GOT3 (cell line): ENCODE results near the gene CLNS1A.
"Not testable (repeated sequence)": the region's sequence is repeated elsewhere in the genome, so short reads cannot be mapped to it uniquely, and the experiment has no call there.

Source experiments
- DNase-seq: peaks from one replicate; lab custom pipeline; 2025; ENCODE audit warnings: mixed read lengths; lab: John Stamatoyannopoulos, UW

The CLNS1A gene

DNA sequence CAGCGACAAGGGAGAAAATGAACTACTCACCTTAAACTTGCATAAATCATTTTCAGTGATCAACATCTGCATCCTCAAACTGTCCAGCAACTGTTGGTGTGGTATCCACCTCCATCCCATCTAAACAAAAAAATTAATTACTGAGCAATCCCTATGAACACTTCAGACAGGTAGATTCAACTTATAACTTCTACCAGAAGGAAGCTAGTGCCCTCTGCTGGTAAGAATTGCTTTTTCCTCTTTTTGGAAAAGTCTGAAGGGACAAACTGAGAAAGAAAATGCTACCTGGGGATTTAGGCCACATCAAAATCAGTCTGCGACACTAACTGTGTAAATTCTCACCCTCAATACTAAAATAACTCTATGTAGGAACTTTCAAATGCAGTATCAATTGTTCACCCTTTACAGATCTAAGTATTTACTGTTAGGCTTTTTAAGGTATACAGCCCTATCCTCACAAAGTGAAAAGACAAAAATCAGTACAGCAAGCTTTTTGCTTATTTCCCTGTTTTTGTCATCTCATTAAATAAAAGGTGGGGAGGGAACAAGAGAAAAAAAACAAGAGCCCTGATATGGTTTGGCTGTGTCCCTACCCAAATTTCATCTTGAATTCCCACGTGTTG, 17.9 kb downstream of the CLNS1A start:
- DNase-seq, result no peak

DNA sequence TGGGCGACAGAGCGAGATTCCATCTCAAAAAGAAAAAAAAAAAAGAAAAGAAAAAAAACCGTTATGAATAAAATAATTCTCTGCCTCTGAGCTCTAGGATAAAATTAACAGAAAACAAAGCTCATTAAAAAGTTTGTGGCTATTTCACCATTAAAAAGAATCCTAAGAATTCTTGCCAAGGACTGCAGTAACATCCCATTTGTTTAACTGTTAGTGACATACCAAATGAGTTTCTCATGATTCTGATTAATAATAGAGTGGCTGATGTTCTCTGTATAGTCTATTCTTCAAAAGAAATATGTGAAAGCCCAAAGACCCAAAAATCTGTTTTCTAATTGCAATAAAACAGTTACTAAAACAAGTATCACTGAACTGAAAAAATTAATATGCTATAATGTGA, 19.7 kb downstream of the CLNS1A start:
- no peak for DNase-seq

DNA sequence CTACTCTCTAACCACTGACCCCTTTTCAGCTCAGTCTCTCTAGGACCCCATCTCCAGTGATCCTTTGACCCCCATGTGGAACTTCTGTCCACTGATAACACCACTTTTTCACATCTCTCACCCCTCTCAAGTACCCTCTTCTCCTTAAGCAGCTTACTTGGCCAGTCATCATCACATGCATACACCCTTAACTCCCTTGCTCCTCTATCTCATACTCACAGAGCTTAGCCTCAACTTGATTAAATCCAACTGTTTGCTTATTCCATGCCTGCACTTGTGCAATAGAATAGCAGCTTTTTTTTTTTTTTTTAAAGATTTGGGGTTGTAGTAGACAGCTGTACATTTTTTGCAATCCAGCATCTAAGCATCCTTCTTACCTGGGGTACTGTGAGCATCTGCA, 25.7 kb downstream of the CLNS1A start:
- no peak for DNase-seq

DNA sequence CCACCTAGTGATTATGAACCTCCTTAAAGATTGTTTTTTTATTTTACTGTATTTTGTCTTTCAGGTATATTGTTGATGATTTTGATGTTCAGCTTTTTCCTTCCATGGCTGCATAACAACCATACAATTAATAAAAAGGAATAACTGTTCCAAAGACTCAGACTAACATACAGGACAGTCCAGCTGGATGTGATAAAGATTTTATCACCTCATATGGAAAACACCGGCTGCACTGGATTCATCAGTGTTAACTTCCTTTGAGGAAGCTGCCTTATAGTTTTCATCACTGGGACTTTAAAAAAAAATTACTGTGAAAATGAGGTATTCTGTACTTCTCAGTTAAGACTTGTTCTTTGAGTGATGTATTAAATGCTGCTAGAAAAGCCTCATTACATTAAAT, 28.4 kb downstream of the CLNS1A start:
- DNase-seq, result no peak

DNA sequence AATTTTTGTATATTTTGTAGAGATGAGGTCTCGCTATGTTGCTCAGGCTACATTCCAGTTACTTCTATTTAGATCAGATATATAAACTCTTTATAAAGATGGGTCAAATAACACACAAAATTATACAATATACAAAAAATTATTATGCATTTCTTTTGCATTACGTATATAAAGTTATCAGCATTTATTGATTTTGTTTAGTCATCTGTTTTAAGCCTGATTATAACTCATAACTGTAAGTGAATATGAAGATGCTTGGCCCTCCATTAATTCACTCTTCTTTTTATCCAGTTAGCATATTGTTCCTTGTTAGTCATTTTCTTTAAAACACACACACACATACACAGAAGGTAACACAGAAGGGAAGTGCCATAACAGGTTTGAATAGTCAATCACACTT, 33.3 kb downstream of the CLNS1A start:
- no peak for DNase-seq

DNA sequence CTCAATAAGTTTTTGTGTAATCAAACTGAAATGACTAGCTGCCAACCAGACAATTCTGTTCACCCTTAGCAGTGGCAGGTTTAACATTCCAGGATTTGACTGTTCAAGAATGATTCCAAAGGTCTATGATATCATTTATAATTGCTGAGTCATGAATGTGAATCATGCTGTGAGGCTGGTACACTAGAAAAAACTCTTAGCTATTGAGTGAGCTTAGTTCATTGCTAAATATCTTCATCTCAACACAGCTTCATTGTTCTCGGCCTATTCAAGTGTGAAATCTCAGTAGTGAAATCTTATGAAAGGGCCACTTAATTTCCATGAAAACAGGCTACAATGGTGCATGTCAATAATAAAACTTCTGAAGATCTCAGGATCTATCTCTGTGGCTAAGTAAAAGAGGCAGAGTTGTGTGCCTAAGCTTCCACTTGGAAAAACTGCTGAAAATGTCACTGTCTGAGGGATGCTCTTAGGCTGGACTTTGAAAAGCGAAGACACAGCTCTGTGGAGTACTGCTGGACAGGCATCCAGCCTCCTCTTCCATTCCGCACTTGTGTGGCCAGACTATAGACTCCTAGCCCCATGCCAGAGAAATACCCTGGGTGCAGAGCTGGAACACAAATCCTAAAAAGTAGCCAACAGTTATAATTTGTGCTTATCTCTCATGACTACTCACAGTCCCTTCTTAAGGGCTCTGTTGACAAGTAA, 35.1 kb downstream of the CLNS1A start:
- DNase-seq, result no peak

DNA sequence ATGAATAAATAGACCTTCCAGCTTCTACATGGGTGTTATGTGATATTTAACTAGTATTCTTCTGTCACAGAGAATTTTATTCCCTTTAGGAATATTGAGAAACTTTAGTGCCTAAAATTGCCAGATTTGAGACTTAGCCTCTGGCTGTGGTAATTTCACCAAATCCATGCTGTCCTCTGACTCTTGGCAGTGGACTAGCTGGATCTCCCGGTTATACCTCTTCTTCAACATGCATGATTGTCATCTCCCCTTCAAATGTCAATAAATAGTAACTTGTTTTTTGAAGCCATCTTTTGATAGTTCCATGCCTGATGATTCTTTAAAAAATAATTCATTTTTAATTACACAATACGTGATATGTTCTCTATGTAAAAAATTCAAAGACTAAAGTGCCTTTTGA, 39.4 kb downstream of the CLNS1A start:
- no peak for DNase-seq

DNA sequence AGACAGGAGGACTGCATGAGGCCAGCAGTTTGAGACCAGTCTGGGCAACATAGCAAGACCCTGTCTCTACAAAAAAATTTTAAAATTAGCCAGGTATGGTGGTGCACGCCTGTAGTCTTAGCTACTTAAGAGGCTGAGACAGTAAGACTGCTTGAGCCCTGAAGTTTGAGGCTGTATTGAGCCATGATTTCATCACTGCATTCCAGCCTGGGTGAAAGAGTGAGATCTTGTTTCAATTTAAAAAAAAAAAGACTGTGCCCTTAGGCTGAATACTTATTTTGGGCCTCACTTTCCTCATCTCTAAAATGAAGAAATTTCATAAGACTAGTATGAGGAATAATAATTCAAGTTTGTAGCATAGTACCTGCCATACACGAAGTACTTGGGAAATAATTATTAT, 41.0 kb downstream of the CLNS1A start:
- no peak for DNase-seq

DNA sequence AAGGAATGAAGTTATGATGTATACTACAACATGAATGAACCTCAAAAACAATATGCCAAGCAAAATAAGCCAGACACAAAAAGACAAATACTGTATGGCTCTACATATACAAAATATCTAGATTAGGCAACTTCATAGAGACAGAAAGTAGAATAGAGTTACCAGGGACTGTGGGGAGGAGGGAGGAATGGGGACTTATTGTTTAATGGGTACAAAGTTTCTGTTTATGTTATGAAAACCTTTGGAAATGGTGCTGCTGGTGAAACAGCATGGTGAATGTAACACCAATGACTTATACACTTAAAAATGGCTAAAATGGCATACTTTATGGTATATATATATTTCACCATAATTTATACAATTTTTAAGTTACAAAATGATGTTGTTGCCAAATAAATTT, 43.7 kb downstream of the CLNS1A start:
- no peak for DNase-seq

DNA sequence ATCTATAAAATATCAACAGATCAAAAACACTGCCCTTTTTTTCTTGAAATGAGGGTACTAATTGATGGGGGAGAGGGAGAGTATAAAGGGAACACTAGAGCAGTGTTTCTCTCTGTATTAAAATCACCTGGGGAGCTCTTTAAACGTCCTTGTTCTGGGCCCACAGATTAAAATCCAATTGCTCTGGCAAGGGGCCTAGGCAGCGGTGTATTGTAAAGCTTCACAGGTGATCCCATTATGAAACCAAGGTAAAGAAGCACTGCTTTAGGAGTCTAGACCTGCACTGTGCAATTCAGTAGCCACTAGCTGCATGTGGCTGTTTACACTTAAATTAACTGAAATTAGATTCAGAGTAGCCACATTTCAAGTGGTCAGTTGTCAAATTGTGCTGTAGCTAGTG, 44.9 kb downstream of the CLNS1A start:
- DNase-seq, result no peak

DNA sequence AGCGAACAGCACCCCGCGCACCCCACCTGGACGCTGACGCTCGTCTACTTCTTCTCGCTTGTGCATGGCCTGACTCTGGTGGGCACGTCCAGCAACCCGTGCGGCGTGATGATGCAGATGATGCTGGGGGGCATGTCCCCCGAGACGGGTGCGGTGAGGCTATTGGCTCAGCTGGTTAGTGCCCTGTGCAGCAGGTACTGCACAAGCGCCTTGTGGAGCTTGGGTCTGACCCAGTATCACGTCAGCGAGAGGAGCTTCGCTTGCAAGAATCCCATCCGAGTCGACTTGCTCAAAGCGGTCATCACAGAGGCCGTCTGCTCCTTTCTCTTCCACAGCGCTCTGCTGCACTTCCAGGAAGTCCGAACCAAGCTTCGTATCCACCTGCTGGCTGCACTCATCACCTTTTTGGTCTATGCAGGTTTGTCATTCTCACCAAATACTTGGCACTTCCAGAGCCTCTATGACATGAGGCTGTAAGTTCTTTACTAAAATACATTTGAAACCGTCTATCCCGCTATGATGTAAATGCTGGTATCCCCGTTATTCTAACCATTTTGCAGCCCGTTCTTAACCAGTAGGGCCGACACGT, 47.3 kb downstream of the CLNS1A start:
- DNase-seq, result no peak

DNA sequence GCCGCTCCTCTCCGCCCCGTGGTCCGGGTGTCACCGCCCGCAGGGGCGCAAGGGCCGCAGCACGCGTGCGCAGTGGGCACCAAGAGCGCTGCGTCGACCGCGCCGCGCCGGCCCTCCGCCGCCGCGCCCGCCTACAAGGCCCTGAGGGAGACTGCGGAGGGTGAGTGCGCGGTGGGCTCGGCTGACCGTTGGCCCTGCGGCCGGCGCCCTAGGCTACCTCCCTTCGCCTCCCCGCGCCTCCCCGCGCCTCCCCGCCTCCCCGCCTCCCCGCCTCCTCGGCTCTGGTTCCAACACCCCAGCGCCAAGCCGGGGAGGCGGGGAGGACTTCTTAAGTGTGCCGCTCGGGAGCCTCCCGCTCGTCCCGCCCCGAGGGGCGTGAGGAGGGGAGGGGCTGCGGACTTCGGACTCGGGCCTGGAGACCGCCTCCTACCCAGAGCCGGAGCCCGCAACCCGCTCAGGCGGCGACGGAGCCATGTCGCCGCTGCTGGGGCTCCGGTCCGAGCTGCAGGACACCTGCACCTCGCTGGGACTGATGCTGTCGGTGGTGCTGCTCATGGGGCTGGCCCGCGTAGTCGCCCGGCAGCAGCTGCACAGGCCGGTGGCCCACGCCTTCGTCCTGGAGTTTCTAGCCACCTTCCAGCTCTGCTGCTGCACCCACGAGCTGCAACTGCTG, 47.9 kb downstream of the CLNS1A start, which contains the start of gene AQP11:
AQP11 (plus strand) TSS at position 433 of the 673 bp plus-strand sequence; CDS start at position 473, 40 bp downstream.
- no peak for DNase-seq

DNA sequence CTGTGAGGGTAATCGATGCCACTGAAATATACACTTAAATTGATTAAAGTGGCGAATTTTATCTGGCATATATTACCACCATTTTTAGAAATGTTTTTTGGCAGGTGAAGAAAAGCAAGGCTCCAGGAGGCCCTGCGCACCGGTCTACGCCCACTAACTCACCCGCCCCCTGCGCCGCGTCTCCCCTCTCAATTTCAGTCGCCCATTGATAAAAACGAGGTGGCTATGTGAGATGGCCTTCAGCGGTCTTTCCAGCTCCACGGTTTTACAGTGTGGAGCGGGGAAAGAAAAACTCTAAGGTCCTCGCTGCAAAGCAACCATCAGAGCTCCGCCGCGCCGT, 48.4 kb downstream of the CLNS1A start:
- no peak for DNase-seq

DNA sequence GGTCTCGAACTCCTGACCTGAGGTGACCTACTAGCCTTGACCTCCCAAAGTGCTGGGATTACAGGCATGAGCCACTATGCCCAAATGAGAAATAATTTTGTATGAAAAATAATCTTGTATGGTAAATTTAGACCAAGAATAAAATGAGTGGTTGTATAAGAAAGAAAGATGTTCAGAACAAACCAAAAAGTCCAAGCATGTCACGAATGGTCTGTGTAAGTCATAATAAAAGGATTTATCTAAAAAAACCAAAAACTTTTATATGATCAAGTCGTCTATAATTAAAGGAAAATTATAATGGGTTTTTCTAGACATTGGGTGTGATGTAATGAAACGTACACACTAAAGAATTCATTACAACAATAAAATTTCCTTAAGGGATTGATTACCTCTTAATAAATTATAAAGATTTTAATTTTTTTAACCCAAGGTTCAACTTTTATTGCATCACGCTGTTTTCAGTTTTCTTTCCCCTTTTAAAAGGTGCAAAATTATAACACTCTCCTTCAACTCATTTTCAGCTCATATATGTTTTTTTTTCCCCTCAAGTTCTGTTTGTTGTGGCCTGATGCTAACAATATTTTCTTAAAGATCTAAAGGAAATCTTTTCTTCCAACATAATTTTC, 56.8 kb downstream of the CLNS1A start:
- DNase-seq, result no peak

DNA sequence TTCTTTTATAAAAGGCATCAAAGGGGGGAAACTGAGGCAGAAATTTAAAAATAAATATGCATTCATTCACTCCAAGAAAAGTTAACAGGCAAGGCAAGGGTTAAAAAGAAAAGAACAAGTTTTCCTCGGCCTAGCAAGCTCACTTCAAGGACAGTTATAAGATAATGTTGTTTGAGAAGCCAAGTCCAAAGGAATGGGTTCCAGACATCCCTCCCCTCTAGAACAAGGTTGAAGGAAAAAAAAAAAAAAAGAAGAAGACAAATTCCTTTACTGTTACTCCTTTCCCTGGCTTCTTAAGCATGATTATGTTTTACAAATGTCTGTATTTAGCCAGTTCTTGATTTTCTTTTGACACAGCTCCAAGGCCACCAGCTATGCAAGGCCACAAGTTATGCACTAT, 62.2 kb downstream of the CLNS1A start:
- DNase-seq, result not testable (repeated sequence)

DNA sequence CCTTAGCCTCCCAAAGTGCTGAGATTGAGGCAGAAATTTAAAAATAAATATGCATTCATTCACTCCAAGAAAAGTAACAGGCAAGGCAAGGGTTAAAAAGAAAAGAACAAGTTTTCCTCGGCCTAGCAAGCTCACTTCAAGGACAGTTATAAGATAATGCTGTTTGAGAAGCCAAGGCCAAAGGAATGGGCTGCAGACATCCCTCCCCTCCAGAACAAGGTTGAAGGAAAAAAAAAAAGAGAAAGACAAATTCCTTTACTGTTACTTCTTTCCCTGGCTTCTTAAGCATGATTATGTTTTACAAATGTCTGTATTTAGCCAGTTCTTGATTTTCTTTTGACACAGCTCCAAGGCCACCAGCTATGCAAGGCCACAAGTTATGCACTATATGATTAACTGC, 66.7 kb downstream of the CLNS1A start:
- not testable (repeated sequence) for DNase-seq

DNA sequence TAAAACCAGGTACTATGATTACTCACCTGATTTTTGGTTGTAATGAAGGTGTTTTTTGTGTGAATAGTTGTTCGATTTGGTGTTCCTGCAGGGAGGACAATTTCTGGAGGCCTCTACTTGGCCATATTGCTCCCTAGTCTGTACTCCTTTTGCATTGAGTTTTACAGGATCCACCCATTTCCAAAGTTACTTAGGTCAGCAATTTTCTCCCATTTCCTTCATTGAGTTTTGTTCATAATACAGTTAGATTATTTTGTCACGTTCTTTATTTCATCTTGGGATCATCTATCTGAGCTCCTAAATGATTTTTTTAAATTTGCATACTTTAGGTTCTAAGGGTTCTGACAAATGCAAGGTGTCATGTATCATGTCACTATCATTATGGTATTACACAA, 67.9 kb downstream of the CLNS1A start:
- DNase-seq, result no peak

DNA sequence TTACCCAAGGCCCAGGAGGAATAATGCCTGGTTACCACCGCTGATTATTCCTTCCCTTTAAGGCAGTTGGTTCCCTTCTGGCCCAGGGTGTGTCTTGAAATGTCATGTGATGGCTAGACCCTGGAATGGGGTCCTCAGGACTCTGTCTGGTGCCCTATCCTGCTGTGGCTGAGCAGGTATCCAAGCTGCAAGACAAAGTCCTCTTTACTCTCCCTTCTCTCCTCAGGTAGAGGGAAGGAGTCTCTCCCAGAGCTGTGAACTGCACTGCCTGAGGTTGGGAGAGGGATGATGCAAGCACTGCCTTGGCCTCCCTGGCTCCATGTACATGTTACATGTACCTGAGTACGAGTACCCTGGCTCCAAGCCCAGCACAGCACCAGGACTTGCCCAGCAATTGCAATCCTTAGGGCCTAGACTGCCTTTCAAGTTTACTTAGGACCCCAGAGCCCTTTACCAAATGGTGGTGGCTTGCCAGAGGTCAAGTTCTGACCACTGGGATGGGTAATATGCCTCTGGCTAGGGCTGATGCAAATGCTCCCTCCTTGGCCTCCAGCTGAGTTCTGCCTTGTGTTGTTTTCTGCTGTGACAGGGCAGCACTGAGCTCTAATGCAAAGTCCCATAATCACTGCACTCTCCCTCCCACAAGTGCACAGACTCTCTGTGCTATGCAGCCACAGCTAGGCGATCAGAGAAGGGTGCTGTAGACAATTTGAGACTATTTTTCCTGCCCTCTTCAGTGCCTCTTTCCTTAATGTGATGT, 68.5 kb downstream of the CLNS1A start:
- no peak for DNase-seq

DNA sequence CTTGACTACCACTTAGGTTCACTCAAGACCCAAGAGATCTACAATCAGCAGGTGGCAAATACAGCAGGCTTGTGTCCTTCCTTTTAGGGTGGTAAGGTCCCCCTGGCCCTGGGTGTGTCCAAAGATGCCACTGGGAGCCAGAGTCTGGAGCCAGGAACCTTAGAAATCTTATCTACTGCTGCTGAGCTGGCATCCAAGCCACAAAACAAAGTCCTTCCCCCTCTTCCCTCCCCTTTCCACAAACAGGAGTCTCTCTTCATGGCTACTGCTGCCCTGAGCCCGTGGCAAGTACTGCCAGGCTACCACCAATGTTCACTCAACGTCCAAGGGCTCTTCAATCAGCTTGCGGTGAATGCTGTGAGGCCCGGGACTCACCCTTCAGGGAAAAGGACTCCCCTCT, 69.3 kb downstream of the CLNS1A start:
- DNase-seq, result no peak
